BE2C (cell line): ENCODE data around the gene TDRD5.
"Not testable (repeated sequence)": the region's sequence is repeated elsewhere in the genome, so short reads cannot be mapped to it uniquely, and the experiment has no call there.

Source experiments
- DNase-seq: peaks from one replicate; pipeline ENCODE4 v3.0.0-alpha.2; 2020
- H3K27me3 ChIP-seq: fragments of 250-450 bp; sonication (Bioruptor Pico); 2 replicates; pipeline ENCODE4 v1.5.1; 2020; ENCODE audit warnings: mild to moderate bottlenecking
- H3K36me3 ChIP-seq: fragments of 250-450 bp; sonication (Bioruptor Pico); 2 replicates; pipeline ENCODE4 v1.5.1; 2020; ENCODE audit warnings: mild to moderate bottlenecking
- H3K4me1 ChIP-seq: fragments of 250-450 bp; sonication (Bioruptor Pico); 2 replicates; pipeline ENCODE4 v1.5.1; 2020
- H3K4me3 ChIP-seq: 2 replicates; pipeline ENCODE4 v1.5.1; 2011; ENCODE audit warnings: low read depth, low read length
- H3K9me3 ChIP-seq: fragments of 250-450 bp; sonication (Bioruptor Pico); 2 replicates; pipeline ENCODE4 v1.5.1; 2020
- CTCF ChIP-seq: IDR thresholded peaks from 2 replicates; pipeline ENCODE4 v1.5.1; 2012; ENCODE audit warnings: mild to moderate bottlenecking, low read depth, low read length

Gene TDRD5

GRCh38 chr1:179632868-179633267 is 41.2 kb downstream of the TDRD5 start:
- no peaks in the 10 kb centered on the region for H3K9me3 ChIP-seq
- DNase-seq = no peak
- peaks cover 27% of the 10 kb centered on the region for H3K27me3 ChIP-seq
- H3K4me3 ChIP-seq = no peak overlapping the region
- no peaks in the 10 kb centered on the region for H3K36me3 ChIP-seq
- TF ChIP-seq CTCF = no peak
- H3K4me1 ChIP-seq = no peaks in the 10 kb centered on the region

DNA sequence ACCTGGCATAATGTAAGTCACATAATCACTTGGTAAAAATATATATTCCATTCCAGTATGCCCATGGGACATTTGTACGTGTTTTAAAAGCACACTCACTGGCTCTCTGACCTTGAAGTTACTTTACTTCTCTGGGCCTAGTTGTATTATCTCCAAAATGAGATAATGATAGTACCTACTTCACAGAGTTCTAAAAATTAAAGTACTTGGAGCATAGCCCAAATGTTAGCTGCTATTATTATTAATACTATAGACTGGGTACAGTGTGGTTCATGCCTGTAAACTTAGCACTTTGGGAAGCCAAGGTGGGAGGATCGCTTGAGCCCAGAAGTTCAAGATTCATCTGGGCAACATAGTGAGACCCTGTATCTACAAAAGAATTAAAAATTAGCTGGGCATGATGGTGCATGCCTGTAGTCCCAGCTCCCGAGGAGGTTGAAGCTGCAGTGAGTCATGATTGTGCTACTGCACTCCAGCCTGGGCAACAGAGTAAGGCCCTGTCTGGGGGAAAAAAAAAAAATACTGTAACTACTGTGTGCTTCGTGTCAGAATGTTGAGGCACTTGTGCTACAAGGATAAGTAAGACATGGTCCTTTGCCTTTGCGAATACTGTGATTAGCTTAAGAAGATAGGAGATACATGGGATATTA is 45.7 kb downstream of the TDRD5 start:
- Histone ChIP-seq H3K4me3 (no peak overlapping the region), H3K36me3 (no peaks in the 10 kb centered on the region), H3K27me3 (peaks cover 38% of the 10 kb centered on the region), H3K9me3 (no peaks in the 10 kb centered on the region), H3K4me1 (no peaks in the 10 kb centered on the region)
- no peak for TF ChIP-seq CTCF
- no peak for DNase-seq

DNA sequence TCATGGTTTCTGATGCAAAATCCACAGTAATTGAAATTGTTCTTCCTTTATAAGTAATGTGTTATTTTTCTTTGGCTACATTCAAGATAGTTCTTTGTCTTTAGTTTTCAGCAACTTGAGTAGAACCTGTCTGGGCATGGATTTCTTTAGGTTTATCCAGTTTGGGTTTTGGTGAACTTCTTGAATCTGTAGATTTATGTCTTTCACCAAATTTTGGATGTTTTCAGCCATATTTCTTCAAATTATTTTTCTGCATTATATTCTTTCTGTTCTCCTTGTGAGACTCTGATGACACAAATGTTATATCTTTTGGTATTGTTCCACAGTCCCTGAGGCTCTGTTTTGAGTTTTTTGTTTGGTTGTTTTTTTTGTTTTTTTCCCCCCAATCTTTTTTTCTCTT is 69.4 kb downstream of the TDRD5 start:
- TF ChIP-seq CTCF = no peak
- peaks cover 22% of the 10 kb centered on the region for H3K27me3 ChIP-seq
- H3K4me1 ChIP-seq = no peaks in the 10 kb centered on the region
- H3K36me3 ChIP-seq = no peaks in the 10 kb centered on the region
- no peak overlapping the region for H3K4me3 ChIP-seq
- no peaks in the 10 kb centered on the region for H3K9me3 ChIP-seq
- DNase-seq = no peak

GRCh38 chr1:179663810-179664209 is 72.2 kb downstream of the TDRD5 start:
- H3K9me3 ChIP-seq = no peaks in the 10 kb centered on the region
- no peaks in the 10 kb centered on the region for H3K4me1 ChIP-seq
- H3K4me3 ChIP-seq = no peak overlapping the region
- TF ChIP-seq CTCF = no peak
- no peaks in the 10 kb centered on the region for H3K36me3 ChIP-seq
- H3K27me3 ChIP-seq = peaks cover 30% of the 10 kb centered on the region
- no peak for DNase-seq

- TF ChIP-seq CTCF = no peak
- H3K9me3 ChIP-seq = peaks cover 2% of the 10 kb centered on the region; the same call in 1 of the 2 replicates
- no peaks in the 10 kb centered on the region for H3K36me3 ChIP-seq
Observed at GRCh38 chr1:179677882-179678281, 86.2 kb downstream of the TDRD5 start.

GRCh38 chr1:179694530-179694929 is 102.9 kb downstream of the TDRD5 start:
- not testable (repeated sequence) for H3K9me3 ChIP-seq, H3K36me3 ChIP-seq, DNase-seq, H3K4me1 ChIP-seq, H3K4me3 ChIP-seq
- peaks cover 35% of the 10 kb centered on the region for H3K27me3 ChIP-seq

More at GRCh38 chr1:179677882-179678281, 86.2 kb downstream of the TDRD5 start:
- H3K4me1 ChIP-seq = no peaks in the 10 kb centered on the region
- peaks cover 27% of the 10 kb centered on the region for H3K27me3 ChIP-seq
- H3K4me3 ChIP-seq = no peak overlapping the region
- DNase-seq = no peak
